ENCODE results near the gene PIGU.

The PIGU gene

GRCh38 chr20:34628026-34628425 lies 48.9 kb downstream of the PIGU start:
- TF ChIP-seq CTCF (IDR thresholded peaks at IDR 0.05; ENCODE audit: low read depth, low read length) = no peak
- H3K4me3 ChIP-seq (ENCODE audit: low read depth, low read length) = no peak overlapping the region

DNA sequence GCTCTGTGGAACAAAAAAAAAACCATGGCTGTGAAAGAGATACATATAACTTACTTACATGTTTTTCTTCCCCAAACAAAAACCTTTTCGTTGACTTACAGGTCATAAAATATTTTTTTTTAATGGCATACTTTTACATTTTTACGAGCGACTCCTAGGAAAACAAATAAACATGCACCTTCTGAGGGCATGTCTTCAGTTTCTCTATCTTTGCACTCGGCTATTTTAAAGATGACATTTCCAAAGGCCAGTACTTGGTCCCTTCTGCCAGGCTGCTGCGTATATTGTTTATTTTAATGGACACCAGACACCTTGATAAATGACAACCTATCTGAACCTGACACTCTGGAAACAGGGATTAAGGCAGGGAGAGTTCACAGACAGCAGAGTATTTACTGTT lies 49.4 kb downstream of the PIGU start:
- H3K4me3 ChIP-seq (ENCODE audit: low read depth, low read length) = no peak overlapping the region
- TF ChIP-seq CTCF (IDR thresholded peaks at IDR 0.05; ENCODE audit: low read depth, low read length) = no peak

- no peak for TF ChIP-seq CTCF (IDR thresholded peaks at IDR 0.05; ENCODE audit: low read depth, low read length)
- no peak overlapping the region for H3K4me3 ChIP-seq (ENCODE audit: low read depth, low read length)
Observed at GRCh38 chr20:34626992-34627391, 49.9 kb downstream of the PIGU start.

DNA sequence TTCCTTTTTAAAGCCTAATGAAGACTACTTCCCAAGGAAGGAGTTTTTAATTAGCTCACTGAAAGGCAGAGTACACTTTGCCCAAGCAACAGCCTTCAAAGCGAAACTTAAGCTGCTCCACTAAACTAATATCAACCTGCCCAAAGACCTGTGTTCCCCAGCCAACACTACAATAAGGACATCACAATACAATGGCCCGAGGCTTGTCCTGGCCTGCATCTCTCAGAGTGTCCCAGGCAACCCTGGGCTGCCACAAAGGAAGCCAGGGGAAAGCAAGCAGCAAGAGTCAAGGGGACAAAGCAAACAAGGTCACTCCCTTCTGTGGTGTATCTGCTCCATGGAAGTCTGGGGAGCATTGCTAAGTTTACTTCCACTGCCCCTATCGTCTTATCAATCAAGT lies 52.3 kb downstream of the PIGU start:
- no peak overlapping the region for H3K4me3 ChIP-seq (ENCODE audit: low read depth, low read length)
- TF ChIP-seq CTCF (IDR thresholded peaks at IDR 0.05; ENCODE audit: low read depth, low read length) = no peak

- no peak for TF ChIP-seq CTCF (IDR thresholded peaks at IDR 0.05; ENCODE audit: low read depth, low read length)
Observed at GRCh38 chr20:34622821-34623451, 54.0 kb downstream of the PIGU start.

GRCh38 chr20:34621383-34622367 lies 55.2 kb downstream of the PIGU start:
- no peak overlapping the region for H3K4me3 ChIP-seq (ENCODE audit: low read depth, low read length)
- no peak for TF ChIP-seq CTCF (IDR thresholded peaks at IDR 0.05; ENCODE audit: low read depth, low read length)

More at GRCh38 chr20:34622821-34623451, 54.0 kb downstream of the PIGU start:
- no peak overlapping the region for H3K4me3 ChIP-seq (ENCODE audit: low read depth, low read length)

GRCh38 chr20:34621036-34621343 lies 55.9 kb downstream of the PIGU start:
- no peak overlapping the region for H3K4me3 ChIP-seq (ENCODE audit: low read depth, low read length)
- no peak for TF ChIP-seq CTCF (IDR thresholded peaks at IDR 0.05; ENCODE audit: low read depth, low read length)

All from WI38 (cell line).